Suprapubic skin (tissue), 4 donors: ENCODE data around the gene SMTNL1.

Source experiments
- CTCF ChIP-seq, 2 donors: fragments of 200-600 bp in 1 of 2; fragments of 450-650 bp in 1 of 2; sonication (generic) in 1 of 2; IDR thresholded peaks; one replicate each; pipeline ENCODE4 v1.5.1; 2016 to 2019; ENCODE audit warnings: antibody characterized with exemption in 2 of 2, mild to moderate bottlenecking in 1 of 2, moderate library complexity in 1 of 2
- POLR2A ChIP-seq, 2 donors: fragments of 450-650 bp; IDR thresholded peaks; one replicate each; pipeline ENCODE4 v1.6.1; 2017; ENCODE audit warnings: antibody characterized with exemption in 2 of 2, mild to moderate bottlenecking in 2 of 2, moderate library complexity in 2 of 2
- POLR2AphosphoS5 ChIP-seq, 3 donors: sonication (generic); formaldehyde crosslinking; IDR thresholded peaks; one replicate each; pipeline ENCODE4 v1.6.1; 2017; ENCODE audit warnings: antibody characterized with exemption in 3 of 3

GRCh38 chr11:57542582-57542981 is 5.2 kb downstream of the SMTNL1 start:
- TF ChIP-seq POLR2AphosphoS5 (IDR thresholded peaks at IDR 0.05) (no peak), CTCF (IDR thresholded peaks at IDR 0.05) (no peak), POLR2A (IDR thresholded peaks at IDR 0.05) (no peak)
